ENCODE measurements around the gene LY6G6F. TPM values are rescaled to one million over a fixed set of nuclear protein-coding genes. Genes with fewer than 3 reads are reported as not detected.

Gene LY6G6F
- total and polyA plus RNA-seq, 3 donors from 2014 or later, result 0.41 TPM; not detected in 2

- H3K4me1 ChIP-seq, result peaks cover 4% of the 10 kb centered on the region
- H3K27ac ChIP-seq, result no peak overlapping the region
- TF ChIP-seq CTCF (IDR thresholded peaks at IDR 0.05), result no peak
- no peak for TF ChIP-seq POLR2A (IDR thresholded peaks at IDR 0.05)
- 86 to 93% methylated on average over 9 of the region's 9 CpGs for WGBS, 2 donors
- no peak for DNase-seq
- intact Hi-C loops (cut with DNase I; ENCODE audit: low total_unique reads), result no loop called here
- H3K4me3 ChIP-seq, result no peak overlapping the region
- H3K27me3 ChIP-seq, result no peaks in the 10 kb centered on the region
- no peaks in the 10 kb centered on the region for H3K36me3 ChIP-seq (ENCODE audit: low read depth, missing control alignments)
- no peaks in the 10 kb centered on the region for H3K9me3 ChIP-seq
These were observed 13.8 kb upstream of the LY6G6F start for GRCh38 chr6:31692886-31693285.

GRCh38 chr6:31693535-31693934, 13.1 kb upstream of the LY6G6F start:
- no peak overlapping the region for H3K27ac ChIP-seq

GRCh38 chr6:31697555-31697954, 9.1 kb upstream of the LY6G6F start:
- intact Hi-C loops (cut with DNase I; ENCODE audit: low total_unique reads), result no loop called here
- DNase-seq, result no peak
- WGBS, 2 donors, result 57 to 65% methylated on average over 3 of the region's 3 CpGs

More at GRCh38 chr6:31693535-31693934, 13.1 kb upstream of the LY6G6F start:
- WGBS, 2 donors, result 86 to 87% methylated on average over 6 of the region's 6 CpGs
- TF ChIP-seq CTCF (IDR thresholded peaks at IDR 0.05), result no peak
- no peak for TF ChIP-seq POLR2A (IDR thresholded peaks at IDR 0.05)
- Histone ChIP-seq H3K27me3 (no peaks in the 10 kb centered on the region), H3K4me1 (peaks cover 4% of the 10 kb centered on the region), H3K4me3 (no peak overlapping the region), H3K9me3 (no peaks in the 10 kb centered on the region), H3K36me3 (ENCODE audit: low read depth, missing control alignments) (no peaks in the 10 kb centered on the region)
- intact Hi-C loops (cut with DNase I; ENCODE audit: low total_unique reads), result no loop called here
- no peak for DNase-seq

GRCh38 chr6:31700740-31701401, 5.8 kb upstream of the LY6G6F start:
- 86 to 91% methylated on average over 5 of the region's 5 CpGs for WGBS, 2 donors
- Histone ChIP-seq H3K36me3 (ENCODE audit: low read depth, missing control alignments) (no peaks in the 10 kb centered on the region), H3K9me3 (no peaks in the 10 kb centered on the region), H3K4me1 (peaks cover 10% of the 10 kb centered on the region), H3K4me3 (no peak overlapping the region), H3K27ac (no peak overlapping the region), H3K27me3 (no peaks in the 10 kb centered on the region)
- TF ChIP-seq POLR2A (IDR thresholded peaks at IDR 0.05) (no peak), CTCF (IDR thresholded peaks at IDR 0.05) (no peak)
- intact Hi-C loops (cut with DNase I; ENCODE audit: low total_unique reads), result no loop called here
- DNase-seq, result no peak

More at GRCh38 chr6:31697555-31697954, 9.1 kb upstream of the LY6G6F start:
- Histone ChIP-seq H3K27me3 (no peaks in the 10 kb centered on the region), H3K9me3 (no peaks in the 10 kb centered on the region), H3K4me3 (no peak overlapping the region), H3K27ac (no peak overlapping the region), H3K36me3 (ENCODE audit: low read depth, missing control alignments) (no peaks in the 10 kb centered on the region), H3K4me1 (peaks cover 10% of the 10 kb centered on the region)
- TF ChIP-seq POLR2A (IDR thresholded peaks at IDR 0.05) (no peak), CTCF (IDR thresholded peaks at IDR 0.05) (no peak)
